Small intestine (tissue), 7 donors: ENCODE measurements around the gene TNS1. TPM values are rescaled to one million over a fixed set of nuclear protein-coding genes. Genes with fewer than 3 reads are reported as not detected.

Experiments
- DNase-seq, 2 donors: peaks; one replicate each; pipeline versions ENCODE4 v3.0.0 to v3.0.0-alpha.2; 2013
- FAIRE-seq: peaks from 2 replicates; lab custom pipeline; 2012; peaks lifted over from hg19 to GRCh38; lab: Jason Lieb, UNC
- H3K27ac ChIP-seq, 3 donors: one replicate each; pipeline ENCODE4 v1.5.1; 2013; ENCODE audit warnings: low read length in 2 of 3, mild to moderate bottlenecking in 2 of 3, control low read depth in 1 of 3, inconsistent platforms in 1 of 3, low read depth in 1 of 3, moderate library complexity in 1 of 3
- H3K27me3 ChIP-seq, 3 donors: one replicate each; pipeline ENCODE4 v1.6.1; 2013; ENCODE audit warnings: low read length in 3 of 3, inconsistent platforms in 1 of 3; ENCODE audit not compliant: control insufficient read depth in 3 of 3, insufficient read depth in 3 of 3
- H3K36me3 ChIP-seq, 3 donors: one replicate each; pipeline ENCODE4 v1.6.1; 2013; ENCODE audit warnings: low read length in 3 of 3, inconsistent platforms in 1 of 3, low read depth in 1 of 3, mild to moderate bottlenecking in 1 of 3, moderate library complexity in 1 of 3; ENCODE audit not compliant: control insufficient read depth in 3 of 3, insufficient read depth in 2 of 3
- H3K4me1 ChIP-seq, 3 donors: one replicate each; pipeline ENCODE4 v1.6.1; 2013; ENCODE audit warnings: low read length in 2 of 3, inconsistent platforms in 1 of 3, low read depth in 1 of 3, mild to moderate bottlenecking in 1 of 3, moderate library complexity in 1 of 3; ENCODE audit not compliant: control insufficient read depth in 3 of 3, insufficient read depth in 2 of 3
- H3K4me3 ChIP-seq, 3 donors: one replicate each; pipeline ENCODE4 v1.5.1; 2013; ENCODE audit warnings: low read length in 3 of 3, control low read depth in 1 of 3, inconsistent platforms in 1 of 3, low read depth in 1 of 3, mild to moderate bottlenecking in 1 of 3, moderate library complexity in 1 of 3
- H3K9me3 ChIP-seq, 2 donors: one replicate each; pipeline ENCODE4 v1.6.1; 2013; ENCODE audit warnings: low read depth in 1 of 2, low read length in 1 of 2; ENCODE audit not compliant: control insufficient read depth in 2 of 2, insufficient read depth in 1 of 2
- WGBS, 3 donors: extraction: QIAGEN DNeasy Blood & Tissue Kit; methylation state at CpG; one replicate each; pipeline ENCODE4 v1.1.7; 2013; 5-methylcytosine and 5-hydroxymethylcytosine counted together
- polyA plus RNA-seq, 4 donors: library from polyadenylated mRNA; stranded (reverse) in 3 of 4; unstranded in 1 of 4; fragments of 200-250 nt in 3 of 4; fragments of 120-200 nt in 1 of 4; gene quantifications; one replicate each; pipeline versions ENCODE4 v1.2.1 to v1.2.3, GENCODE V29; 2013
- donor health status: healthy with polysubstance abuse.
- donor health status: control.
- donor health status: control.
- donor health status: Bipolar disorder and iron deficiency.
- donor health status: healthy.

Gene TNS1
- polyA plus RNA-seq, 4 donors = 1.3 to 52.1 (median 9.8) TPM

DNA sequence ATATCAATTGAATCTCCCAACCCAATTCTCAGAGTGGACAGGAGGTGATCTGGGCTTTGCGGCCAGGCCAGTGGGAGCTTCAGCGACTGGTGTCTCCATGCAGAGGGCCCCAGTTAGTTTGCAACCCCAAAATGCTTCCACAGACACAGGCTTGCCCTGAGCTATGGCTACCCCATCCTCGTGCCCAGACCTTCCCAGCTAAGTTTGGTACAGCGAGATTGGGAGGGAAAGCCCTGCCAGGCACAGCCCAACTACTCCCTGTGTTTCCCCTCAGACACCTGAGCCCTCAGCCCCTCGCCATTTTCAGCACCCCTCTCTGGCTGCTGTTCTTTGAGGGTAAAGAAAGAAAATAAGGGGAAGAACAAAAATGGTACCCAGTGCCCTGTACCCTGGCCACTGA lies 142.9 kb downstream of the TNS1 start:
- FAIRE-seq (no peak), DNase-seq (no peak)
- Histone ChIP-seq H3K4me1 (peaks cover 0 to 17% (median 0%) of the 10 kb centered on the region in 3 donors), H3K4me3 (no peak overlapping the region), H3K27me3 (no peaks in the 10 kb centered on the region), H3K36me3 (peaks cover 0 to 32% (median 0%) of the 10 kb centered on the region in 3 donors), H3K9me3 (no peaks in the 10 kb centered on the region), H3K27ac (no peak overlapping the region)
- 82 to 92% (median 91%) methylated on average over 5 of the region's 5 CpGs for WGBS, 3 donors

DNA sequence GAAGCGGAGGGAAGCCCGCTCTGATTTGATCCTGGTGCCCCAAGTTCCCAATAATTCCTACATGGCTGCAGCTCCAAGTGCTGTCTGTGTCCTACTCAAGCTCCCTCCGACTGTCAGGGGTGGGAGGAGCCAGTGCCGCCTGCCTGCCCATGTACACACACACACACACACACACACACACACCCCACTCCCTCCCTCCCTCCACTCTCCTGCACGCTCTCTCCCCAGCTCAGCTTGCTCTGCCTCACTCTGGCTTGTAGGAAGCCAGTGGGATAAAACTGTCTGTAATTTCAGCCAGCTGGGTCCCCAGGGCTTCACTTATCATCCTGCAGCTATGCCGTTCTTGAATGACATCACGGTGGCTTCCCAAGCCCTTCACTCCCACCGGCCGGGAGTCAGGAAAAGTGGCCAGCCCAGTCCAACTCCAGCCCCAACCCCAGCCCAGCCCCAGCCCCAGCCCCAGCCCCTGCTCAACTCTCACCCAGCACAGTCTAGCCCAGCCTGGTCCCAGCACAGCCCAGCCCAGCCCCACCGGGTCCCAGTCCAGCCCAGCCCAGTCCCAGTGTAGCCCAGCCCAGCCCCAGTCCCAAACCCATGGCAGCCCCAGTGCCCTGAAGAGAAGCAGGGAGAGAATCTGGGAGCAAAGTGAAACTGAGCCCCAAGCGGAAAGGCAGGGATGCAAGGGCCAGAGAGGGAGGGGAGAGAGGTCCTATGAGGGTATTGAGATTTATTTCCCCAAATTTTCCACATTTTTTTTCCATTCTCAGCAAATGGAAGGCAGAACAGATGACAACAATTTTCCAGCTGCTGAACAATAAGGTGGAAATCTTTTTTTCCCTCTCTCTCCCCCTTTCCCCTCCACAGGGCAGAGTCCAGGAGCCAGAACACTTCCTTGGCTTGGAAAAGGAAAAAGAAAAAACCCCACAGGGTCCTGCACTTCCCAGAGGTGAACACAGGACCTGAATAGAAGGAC lies 144.0 kb downstream of the TNS1 start:
- FAIRE-seq (no peak), DNase-seq (peak; percentile 2 to 74)
- H3K4me3 ChIP-seq = no peak overlapping the region
- peaks cover 0 to 34% (median 0%) of the 10 kb centered on the region in 3 donors for H3K36me3 ChIP-seq
- peaks cover 0 to 17% (median 0%) of the 10 kb centered on the region in 3 donors for H3K4me1 ChIP-seq
- 25 to 36% (median 33%) methylated on average over 9 to 11 of the region's 11 CpGs for WGBS, 3 donors
- H3K27me3 ChIP-seq = no peaks in the 10 kb centered on the region
- no peaks in the 10 kb centered on the region for H3K9me3 ChIP-seq
- peak overlapping the region in 2 of 3 donors; percentile 28 to 64 for H3K27ac ChIP-seq

DNA sequence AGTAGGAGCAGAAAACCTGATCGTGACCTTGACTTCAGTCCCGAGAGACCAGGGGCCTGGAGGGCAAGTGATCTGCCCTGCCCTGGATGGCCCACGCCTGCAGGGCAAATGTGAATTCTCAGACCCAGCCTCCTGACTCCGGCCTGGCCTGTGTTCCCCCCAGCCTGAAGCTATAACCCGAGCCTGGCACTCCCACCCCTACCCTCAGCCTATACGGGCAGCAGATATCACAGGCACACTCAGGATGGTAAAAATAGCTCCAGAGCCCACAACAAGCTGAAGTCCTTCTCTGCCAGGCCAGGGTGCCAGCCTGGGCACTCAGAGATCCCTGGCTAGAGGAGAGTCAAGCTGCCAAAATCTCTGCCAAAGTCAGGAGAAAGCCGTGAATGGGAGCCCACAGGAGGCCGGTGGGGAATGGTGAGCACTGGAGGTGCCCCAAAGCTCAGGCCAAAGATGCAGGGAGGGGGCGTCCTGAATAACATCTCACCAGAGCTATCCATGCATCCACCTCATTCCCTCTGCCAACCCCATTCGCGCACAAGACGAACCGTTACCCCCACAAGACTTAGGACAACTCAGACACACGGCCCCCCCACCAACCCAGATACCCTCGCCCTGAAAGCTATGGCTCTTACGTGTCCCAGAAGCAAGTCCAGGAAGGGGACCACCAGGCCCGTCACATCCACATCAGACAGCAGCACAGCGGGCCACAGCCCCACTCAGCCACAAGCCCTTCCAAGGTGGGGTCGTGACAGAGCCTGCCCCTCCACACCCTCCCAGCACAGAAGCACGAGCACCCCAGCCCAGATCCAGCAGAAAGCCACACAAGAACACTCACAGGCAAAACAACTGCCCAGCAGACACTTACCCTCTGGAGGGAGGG lies 144.9 kb downstream of the TNS1 start:
- Histone ChIP-seq H3K4me1 (peaks cover 0 to 17% (median 0%) of the 10 kb centered on the region in 3 donors), H3K4me3 (no peak overlapping the region), H3K36me3 (peaks cover 0 to 34% (median 0%) of the 10 kb centered on the region in 3 donors), H3K27ac (peak overlapping the region in 1 of 3 donors; percentile 64), H3K9me3 (no peaks in the 10 kb centered on the region), H3K27me3 (no peaks in the 10 kb centered on the region)
- DNase-seq = no peak
- WGBS, 3 donors = 73 to 76% (median 75%) methylated on average over 20 of the region's 20 CpGs
- FAIRE-seq = no peak

DNA sequence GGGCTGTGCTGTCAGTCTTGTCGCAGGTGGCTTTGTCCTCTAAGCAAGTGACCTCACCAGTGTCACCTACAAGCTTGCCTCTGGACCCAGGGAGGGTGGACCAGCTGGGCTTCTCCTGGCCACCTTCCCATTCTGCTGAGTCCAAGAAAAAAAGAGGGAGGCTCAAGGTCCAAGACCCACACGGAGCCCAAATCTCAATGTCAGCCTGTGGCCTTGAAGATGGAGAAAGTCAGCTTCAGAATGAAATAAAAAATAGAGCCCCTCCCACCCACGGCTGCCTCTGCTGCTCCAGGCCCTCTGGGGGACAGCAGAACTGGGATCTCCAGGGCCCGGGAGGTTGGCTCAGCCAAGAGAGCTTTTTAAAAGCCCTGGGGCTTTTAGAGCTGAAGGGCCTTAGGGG lies 145.9 kb downstream of the TNS1 start:
- peaks cover 0 to 17% (median 0%) of the 10 kb centered on the region in 3 donors for H3K4me1 ChIP-seq
- DNase-seq (no peak), FAIRE-seq (no peak)
- no peaks in the 10 kb centered on the region for H3K27me3 ChIP-seq
- H3K4me3 ChIP-seq = no peak overlapping the region
- H3K9me3 ChIP-seq = no peaks in the 10 kb centered on the region
- H3K36me3 ChIP-seq = peaks cover 0 to 32% (median 0%) of the 10 kb centered on the region in 3 donors
- no peak overlapping the region for H3K27ac ChIP-seq
- WGBS, 3 donors = 36 to 57% (median 44%) methylated on average over 4 of the region's 4 CpGs

DNA sequence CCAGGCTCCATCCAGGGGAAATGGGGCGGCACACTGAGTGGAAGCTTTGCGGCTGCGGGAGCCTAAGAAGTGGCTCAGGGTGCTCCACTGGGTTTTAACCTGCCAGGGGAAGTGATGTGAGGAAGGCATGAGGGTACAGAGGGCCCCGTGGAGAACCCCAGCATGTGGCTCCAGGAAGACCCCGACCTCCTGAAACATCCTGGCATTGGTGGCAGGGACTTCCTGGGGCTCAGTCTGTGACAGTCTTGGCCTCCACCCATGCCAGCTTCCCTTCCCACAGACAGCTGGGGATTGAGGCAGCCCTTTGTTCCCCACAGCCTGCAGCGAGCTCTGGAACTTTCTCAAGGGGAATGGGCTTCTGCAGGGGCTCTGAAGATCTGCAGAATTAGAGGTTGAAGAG lies 146.6 kb downstream of the TNS1 start:
- H3K27me3 ChIP-seq = no peaks in the 10 kb centered on the region
- peaks cover 0 to 31% (median 0%) of the 10 kb centered on the region in 3 donors for H3K36me3 ChIP-seq
- H3K9me3 ChIP-seq = no peaks in the 10 kb centered on the region
- H3K27ac ChIP-seq = no peak overlapping the region
- H3K4me1 ChIP-seq = peaks cover 0 to 17% (median 0%) of the 10 kb centered on the region in 3 donors
- no peak overlapping the region for H3K4me3 ChIP-seq
- DNase-seq = no peak
- WGBS, 3 donors = 72 to 80% (median 76%) methylated on average over 6 of the region's 6 CpGs
- FAIRE-seq = no peak

DNA sequence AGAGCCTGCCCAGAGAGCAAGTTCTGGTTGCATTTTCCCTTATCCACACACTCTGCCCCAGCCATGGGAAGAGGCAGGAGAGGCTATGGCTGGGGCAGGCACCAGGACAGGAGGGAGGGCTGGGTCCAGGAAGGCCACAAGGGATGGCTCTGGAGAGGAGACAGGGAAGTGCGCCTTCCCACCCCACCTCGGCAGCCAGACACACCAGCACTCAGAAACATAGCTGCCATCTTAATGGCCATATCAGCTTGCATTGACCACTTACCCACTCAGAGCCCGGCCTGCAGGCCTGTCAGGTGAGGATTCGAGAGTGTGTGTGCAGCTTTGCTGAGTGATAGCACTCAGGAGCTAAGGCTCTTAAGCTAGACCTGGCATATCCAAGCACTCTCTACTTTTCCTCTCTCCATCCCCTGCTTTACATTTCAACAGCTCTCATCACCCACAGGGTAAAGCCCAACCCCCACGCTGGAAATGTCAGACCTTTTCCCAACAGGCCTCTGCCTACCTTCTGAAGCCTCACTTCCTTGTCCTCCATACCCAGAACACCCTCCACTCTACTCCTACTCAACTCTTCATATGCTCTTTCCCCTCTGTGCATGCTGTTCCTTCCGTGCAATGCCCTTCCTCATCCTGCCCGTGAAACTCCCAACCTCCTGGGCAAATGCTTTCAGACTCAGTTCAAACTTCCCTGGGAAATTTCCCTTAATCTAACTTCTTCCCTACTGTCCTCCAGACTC lies 147.9 kb downstream of the TNS1 start:
- Histone ChIP-seq H3K9me3 (no peaks in the 10 kb centered on the region), H3K27me3 (no peaks in the 10 kb centered on the region), H3K4me3 (no peak overlapping the region), H3K36me3 (peaks cover 0 to 29% (median 0%) of the 10 kb centered on the region in 3 donors), H3K4me1 (peaks cover 0 to 28% (median 0%) of the 10 kb centered on the region in 3 donors), H3K27ac (no peak overlapping the region)
- no peak for DNase-seq
- FAIRE-seq = no peak
- WGBS, 3 donors = 87 to 89% (median 88%) methylated on average over 7 of the region's 7 CpGs

DNA sequence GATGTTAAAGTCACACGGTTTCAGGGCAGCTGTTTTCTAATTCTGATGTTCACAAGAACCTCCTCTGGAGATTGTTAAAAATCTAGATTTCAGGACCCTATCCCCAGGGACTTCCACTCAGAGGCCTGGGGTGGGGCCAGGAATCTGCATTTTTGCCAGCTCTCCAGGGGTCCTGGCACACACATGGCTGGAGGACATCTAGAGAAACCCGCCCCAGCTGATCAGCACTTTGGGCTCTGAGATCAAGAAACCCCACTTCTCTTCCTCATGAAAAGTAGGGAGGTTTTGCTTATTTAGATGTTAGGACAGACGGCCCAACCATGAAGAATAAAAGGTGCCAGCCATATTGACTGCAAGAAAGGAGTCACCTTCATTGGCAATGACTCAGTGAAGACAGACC lies 148.8 kb downstream of the TNS1 start:
- H3K27me3 ChIP-seq = no peaks in the 10 kb centered on the region
- DNase-seq (no peak), FAIRE-seq (no peak)
- WGBS, 3 donors = 69 to 74% (median 72%) methylated on average over 3 of the region's 3 CpGs
- H3K4me1 ChIP-seq = peaks cover 0 to 24% (median 0%) of the 10 kb centered on the region in 3 donors
- no peaks in the 10 kb centered on the region for H3K9me3 ChIP-seq
- H3K36me3 ChIP-seq = peaks cover 0 to 29% (median 0%) of the 10 kb centered on the region in 3 donors
- H3K4me3 ChIP-seq = no peak overlapping the region
- H3K27ac ChIP-seq = no peak overlapping the region
